T follicular helper cell (primary cell): ENCODE results near the gene RPS25.
"Not testable (repeated sequence)": the region's sequence is repeated elsewhere in the genome, so short reads cannot be mapped to it uniquely, and the experiment has no call there.

ENCODE experiments used
- DNase-seq: peaks from one replicate; pipeline ENCODE4 v3.0.0-alpha.2; 2020; ENCODE audit warnings: low read depth

RPS25 gene

GRCh38 chr11:118971646-118972045 is 46.5 kb downstream of the RPS25 start, which contains the start of gene FOXR1:
Gene FOXR1 (plus strand): TSS chr11:118971761. CDS start chr11:118971932, 171 bp downstream.
- DNase-seq, result no peak

GRCh38 chr11:118969508-118969907 is 48.6 kb downstream of the RPS25 start:
- DNase-seq, result not testable (repeated sequence)
